ENCODE measurements around the gene SAMD4A.

The SAMD4A gene

DNA sequence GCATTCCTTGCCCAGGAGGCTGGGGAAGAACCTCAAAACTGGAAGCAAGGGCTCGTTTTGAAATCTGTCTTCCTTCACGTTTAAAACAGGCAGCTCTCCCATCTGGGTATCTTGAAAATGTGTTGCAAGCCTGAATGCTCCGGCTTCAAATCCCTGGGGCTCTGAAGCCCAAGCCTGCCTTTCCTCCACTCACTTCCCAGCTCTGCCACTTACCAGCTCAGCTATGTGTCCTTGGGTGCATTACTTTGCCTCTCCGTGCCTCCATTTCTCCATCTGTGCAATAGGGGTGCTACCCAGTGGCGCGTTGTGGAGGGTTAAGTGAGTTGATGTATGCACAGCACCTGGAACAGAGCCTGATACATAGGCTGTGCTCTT lies 238.1 kb downstream of the SAMD4A start:
- no peak for DNase-seq (ENCODE audit: low spot score)

DNA sequence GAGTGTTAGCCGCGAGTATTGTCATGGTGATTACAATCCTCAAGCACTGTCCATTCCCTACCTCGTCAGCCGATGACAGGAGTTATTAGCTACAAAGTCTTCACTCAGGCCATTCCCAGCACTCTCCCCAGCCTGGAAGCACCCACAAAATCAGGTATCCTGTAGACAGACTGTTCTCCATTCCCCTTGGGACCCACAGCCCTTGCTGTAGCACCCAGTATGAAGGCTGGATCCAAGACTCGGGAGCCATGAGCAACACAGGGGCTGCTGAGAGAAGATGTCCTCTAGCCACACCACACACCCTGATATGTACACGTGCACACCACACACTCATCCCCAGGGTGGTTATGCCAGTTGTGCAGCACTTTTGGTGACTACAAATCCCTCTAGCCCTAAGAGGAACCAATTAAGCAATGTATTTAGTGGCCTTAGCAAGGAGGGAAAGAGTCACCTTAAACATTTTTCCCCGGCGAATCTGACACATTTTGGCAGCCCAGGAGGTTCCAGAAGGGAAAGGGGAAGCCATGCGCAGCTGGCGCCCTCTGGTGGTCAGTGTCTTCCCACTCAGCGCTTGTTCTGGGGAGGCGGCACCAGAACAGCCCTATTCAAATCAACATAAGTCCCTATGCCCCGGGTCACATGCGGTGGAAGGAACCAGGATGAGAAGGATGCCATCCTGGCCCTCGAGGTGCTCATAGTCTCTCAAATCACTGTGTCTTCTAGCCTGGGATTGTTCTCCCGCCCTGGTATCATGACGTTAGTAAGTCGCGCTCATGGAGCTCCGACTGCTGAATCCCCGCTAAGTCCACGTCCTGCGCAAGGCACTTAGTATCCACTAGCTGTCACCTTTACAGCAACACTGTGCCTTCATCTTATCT lies 238.8 kb downstream of the SAMD4A start:
- peak; percentile 86 for DNase-seq (ENCODE audit: low spot score)

DNA sequence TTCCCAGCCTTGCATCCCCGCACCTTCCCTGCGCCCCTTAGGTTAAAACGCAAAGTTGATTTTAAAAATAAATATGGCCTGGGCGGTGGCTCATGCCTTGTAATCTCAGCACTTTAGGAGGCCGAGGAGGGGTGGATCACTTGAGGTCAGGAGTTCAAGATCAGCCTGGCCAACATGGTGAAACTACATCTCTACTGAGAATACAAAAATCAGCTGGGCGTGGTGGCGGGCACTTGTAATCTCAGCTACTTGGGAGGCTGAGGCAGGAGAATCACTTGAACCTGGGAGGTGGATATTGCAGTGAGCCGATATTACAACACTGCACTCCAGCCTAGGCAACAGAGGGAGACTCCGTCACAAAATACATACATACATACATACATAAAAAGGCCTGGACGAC lies 239.7 kb downstream of the SAMD4A start:
- DNase-seq (ENCODE audit: low spot score) = no peak

DNA sequence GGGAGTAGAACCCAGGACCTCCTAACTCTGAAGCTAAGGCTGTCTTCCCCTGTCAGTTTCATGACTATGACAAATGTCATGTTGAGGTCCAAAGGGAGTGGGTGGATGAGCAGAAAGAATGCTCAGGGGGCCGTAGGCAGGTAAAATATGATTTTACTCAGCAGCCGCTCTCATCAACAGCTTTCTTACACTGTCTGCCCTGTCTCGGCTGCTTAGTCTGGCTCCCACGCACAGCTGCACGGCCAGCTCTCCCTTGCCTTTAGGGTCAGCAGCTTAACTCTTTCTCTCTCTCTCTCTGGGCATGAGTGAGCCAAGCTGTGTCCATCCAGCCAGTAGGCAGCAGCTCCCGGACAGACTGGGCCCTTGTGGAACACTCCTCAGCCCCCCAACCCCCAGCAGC lies 240.5 kb downstream of the SAMD4A start:
- no peak for DNase-seq (ENCODE audit: low spot score)

DNA sequence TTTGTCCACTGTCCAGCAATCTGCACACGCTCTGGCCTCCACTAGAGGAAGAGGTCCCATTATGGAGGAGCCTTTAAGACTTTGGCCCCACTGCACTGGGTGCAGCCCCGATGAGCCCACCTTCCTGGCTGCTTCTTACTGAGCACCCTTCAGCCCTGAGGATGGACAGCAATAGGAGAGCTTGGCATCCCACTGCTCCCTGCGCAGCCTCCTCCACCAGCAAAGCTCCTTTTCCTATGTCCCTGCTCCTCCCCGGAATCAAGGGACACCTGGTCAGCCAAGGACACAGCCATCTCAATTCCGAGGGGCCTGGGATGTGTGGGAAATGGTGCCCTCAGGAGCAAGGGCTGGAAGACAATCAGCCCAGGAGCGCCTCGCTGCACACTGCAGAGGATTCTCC lies 241.0 kb downstream of the SAMD4A start:
- DNase-seq (ENCODE audit: low spot score) = no peak

DNA sequence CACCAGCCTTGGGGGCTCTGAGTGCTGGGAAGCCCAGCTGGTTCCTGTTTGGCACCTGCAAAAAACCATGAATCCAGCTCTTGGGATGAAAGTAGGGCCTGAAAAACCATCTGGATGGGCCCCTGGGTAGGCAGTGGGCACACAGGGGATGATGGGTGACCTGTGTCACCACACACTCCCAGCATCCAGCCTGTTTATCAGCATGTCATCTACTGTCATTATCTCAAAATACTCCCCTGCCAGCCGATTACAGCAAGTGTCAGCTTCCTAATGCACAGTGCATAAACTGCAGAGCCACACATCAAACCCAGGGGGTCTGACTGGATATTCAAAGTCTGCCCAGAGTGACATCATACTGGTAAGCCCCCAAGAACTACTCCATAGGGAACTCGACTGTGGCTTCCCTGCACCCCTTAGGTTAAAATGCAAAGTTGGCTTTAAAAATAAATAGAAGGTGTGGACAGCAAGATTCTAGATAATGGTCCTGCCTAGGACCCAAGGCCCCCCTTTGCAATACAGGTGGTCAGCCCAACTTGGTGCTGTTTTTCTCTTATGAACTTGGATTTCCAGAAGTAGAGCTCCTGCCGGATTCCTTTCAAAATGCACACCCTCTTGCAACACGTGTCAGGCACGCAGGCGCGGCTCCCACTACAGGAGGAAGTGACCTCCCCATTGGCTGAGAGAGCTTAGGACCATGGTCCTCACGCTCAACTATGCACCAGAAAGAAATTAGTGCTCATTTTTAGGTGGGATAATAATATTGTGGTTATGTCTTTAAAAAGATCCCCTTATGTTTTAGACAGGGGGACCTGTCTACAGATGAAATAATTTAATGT lies 241.6 kb downstream of the SAMD4A start:
- no peak for DNase-seq (ENCODE audit: low spot score)

DNA sequence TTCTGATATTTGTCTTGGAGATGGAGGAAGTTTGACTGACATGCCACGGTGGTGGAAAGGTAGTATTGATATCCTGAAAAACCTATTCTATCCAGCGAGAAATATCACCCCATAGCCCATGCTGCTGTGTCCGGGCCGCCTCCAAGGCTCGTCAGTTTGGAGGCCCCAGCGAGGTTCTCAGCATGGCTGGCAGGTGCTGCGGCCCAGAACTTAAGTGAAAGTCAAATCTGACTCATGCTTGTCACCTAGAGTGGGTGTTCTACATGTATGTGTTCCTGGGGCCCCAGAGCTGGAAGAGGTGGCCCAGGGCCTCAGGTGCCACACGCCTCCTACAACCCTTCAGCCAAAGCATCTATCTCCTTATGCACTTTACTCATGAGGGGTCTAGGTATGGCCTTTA lies 242.8 kb downstream of the SAMD4A start:
- DNase-seq (ENCODE audit: low spot score) = no peak

DNA sequence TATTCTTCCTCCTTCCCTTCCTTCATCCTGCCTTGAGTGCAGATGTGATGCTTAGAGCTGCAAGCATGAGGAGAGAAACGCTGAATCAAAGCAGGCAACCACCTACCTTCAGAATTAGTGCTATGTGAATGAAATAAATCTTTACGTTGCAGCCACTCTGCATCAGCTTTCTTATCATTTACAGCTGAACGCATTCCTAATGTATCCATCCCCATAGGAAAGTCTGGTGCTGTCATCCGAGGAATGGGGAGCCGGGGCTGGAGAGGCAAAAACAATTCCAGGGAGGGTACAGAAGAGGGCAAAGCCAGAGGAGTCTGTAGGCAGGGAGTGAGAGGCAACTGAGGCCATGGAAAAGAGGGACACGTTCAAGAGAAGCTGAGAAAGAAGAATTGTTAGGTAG lies 245.7 kb downstream of the SAMD4A start:
- no peak for DNase-seq (ENCODE audit: low spot score)

DNA sequence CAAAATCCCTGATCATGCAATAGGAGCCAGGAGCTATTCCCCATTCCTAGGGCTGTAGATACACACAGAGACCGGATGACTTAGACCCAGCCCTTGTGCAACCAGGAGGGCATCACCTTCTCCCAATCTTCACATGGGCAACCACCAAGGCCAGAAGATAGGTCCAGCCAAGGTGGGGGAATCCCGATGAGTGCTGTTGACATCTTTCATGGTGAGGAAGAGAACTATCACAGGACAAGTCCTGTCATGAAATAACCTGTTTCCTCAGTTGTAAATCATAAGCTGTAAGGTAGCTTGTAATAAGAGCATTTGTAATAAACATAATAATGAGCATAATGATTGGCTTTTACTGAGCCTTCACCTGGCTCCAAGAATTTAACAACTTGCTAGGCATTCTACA lies 246.2 kb downstream of the SAMD4A start:
- no peak for DNase-seq (ENCODE audit: low spot score)

DNA sequence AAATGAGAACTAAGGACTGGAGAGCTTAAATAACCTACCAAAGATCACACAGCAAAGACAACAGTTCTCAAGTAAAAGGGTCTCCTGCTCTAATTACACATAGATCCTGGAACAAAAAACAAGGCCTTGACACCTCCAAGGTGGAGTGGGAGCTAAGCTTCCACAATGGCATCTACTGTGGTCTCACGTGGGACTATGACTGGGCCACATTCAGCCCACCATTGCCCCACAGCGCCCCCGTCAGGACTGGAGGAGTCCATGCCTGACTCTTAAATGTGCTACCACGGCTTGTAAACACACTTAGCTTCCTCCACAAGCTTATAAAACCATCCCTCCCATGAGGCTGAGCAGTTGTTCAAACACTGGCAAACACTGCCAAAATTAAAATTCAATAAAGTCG lies 247.1 kb downstream of the SAMD4A start:
- no peak for DNase-seq (ENCODE audit: low spot score)

DNA sequence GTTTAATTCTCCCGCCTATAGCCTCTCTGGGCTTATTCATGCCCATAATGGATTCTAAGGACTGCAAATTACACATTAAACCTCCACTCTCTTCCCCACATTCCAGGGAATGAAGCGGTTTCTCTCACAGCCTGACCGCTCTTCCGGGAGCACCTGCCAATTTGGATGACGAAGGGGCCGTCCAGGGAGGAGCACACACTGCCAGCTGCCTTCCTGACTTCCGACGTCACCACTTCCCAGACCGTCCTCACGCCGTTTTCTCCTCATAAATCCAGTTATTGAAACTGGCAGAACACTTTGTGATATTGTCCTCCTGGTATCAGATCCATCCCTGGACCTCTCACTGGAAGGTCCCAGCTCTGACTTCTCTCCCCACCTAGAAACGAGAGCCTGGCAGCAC lies 248.1 kb downstream of the SAMD4A start:
- no peak for DNase-seq (ENCODE audit: low spot score)

DNA sequence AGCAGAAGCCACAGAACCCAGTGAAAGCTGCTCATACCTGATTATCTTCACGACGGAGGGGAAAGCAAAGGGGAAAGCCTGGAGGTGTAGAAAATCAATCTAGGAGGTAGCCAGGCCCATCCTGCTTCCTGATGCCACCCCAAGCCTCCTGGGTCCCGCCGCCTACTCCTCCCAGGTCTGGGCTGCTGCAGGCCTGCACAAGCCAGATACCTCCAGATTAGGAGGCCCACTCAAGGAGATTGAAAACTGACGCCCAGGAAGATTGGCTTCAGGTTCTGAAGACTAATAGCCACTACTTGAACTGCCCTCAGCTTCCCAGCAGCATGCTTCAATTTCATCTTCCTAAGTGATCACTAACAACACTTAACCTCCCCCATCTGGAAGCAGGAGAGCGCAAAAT lies 248.6 kb downstream of the SAMD4A start:
- DNase-seq (ENCODE audit: low spot score) = no peak

DNA sequence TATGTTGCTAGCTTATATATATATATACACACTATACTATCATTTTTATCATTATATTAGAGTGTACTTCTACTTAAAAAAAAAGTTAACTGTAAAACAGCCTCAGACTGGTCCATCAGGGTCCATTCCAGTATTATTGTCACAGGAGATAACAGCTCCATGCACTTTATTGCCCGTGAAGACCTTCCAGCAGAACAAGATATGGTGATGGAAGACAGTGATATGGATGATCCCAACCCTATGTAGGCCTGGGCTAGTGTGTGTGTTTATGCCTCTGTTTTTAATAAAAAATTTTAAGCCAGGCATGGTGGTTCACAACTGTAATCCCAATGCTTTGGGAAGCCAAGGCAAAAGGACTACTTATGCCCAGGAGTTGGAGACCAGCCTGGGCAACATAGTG lies 249.5 kb downstream of the SAMD4A start:
- DNase-seq (ENCODE audit: low spot score) = no peak

DNA sequence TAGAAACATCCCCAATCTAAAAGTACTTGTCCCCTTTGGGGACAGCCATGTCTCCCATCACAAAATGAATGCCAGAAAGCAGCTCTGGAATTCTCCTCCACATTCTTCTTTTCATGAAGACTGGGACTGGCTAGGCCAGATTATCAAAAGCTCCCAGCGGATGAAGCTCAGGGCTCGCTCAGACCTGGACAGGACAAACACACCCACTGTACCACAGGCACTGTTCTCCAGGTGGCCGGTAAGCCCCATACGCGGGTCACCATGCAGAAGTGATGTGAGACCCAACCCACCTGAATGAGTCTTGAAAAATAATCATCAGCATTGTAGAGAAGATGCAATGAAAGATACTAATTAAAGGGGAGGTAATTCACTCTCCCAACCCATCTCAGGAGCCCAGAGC lies 250.6 kb downstream of the SAMD4A start:
- DNase-seq (ENCODE audit: low spot score) = no peak

DNA sequence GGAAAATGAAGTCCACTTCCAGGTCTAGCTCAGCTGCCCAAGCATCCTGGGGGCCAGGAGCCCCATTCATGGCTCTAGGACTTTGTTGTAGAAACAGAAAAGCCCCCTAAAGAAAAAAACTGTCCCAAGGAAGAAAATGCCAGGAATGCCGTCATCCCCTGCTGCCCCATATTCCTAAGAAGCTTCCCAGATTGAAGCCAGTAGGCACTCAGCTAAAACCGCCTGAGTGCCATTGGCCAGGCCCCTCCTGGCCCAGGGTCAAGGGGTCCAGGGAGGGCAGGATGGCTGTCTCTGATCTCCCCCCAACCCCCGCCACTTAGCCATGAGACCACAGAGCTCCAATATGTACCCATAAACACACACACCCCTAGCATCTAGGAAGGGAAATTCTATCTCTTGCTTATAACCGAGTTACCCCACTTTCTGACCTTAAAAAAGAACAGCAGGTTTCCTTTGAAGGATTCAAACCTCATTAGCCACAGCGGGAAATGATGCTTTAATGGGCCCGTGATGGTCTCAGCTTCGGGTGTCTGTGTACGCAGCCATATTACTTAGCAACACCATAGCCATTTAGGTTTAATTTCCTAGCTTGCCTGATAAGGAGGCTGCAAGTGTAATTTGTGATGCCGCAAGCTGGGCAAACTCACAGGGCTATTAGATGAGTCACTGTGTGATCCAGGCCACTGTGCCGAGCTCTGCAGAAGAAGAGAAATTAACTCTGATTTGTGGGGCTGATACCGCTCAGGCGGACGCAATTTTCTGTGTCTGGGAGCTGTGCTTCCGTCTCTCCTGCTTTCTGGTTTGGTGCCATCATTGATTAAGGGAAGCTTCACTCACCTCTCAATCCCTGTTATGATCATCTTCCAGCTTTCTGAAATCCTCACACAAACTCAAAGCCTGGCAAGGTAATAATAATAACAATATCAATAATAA lies 251.5 kb downstream of the SAMD4A start:
- peak; percentile 25 for DNase-seq (ENCODE audit: low spot score)

DNA sequence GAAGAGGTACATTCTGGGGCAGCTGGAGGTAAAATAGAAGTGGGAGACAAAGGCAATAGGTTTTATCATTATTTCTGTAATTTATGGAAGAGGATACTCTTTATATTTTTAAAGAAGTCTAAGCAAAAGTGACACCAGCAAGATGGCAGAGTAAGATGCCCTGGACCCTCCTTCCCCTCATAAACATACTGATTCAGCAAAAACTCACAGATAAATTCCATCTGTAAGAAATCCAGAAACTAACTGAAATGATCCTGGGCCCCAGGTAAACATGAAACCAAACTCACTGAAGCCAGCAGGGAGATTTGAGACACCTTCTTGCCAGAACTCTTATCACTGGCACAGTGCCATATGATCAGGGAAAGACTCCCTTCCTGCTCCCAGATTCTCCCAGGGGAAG lies 255.8 kb downstream of the SAMD4A start:
- no peak for DNase-seq (ENCODE audit: low spot score)

DNA sequence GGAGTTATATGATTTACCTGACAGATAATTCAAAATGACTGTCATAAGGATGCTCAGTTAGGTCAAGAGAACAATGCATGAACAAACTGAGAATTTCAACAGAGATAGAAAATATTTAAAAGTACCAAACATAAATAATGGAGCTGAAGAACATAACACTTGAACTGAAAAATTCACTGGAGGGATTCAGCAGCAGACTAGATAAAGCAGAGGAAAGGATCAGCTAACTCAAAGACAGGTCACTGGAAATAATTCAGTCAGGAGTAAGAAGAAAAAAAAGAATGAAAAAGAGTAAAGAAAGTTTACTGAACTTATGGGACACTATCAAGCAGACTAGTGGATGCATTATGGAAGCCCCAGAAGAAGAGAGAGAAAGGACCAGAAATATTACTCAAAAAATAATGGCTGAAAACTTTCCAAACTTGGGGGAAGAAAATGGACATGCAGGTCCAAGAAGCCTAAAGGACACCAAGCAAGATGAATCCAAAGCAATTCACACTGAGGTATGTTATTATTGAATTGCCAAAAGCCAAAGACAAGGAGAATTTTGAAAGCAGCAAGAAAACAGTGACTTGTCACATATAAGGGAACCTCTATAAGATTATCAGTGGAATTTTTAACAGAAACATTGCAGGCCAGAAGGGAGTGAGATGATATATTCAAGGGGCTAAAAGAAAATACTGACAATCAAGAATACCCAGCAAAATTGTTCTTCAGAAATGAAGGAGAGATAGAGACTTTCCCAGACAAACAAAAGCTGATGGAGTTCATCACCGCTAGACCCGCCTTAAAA lies 257.0 kb downstream of the SAMD4A start:
- DNase-seq (ENCODE audit: low spot score) = no peak

DNA sequence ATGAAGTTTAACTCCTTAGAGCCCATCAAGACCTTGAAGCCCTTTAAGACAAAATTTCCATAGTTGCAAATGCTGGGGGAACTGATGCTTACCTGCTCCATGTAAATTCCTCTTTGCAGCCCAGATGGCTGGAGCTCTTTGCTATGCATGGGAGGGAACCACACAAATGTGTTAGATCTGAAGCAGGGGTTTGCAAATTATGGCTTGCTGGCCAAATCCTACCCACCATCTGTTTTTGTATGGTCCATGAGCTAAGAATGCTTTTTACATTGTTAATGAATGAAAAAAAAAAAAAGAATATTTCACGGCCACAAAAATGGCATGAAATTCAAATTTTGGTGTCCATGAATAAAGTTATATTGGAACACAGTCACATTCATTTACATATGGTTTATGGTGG lies 261.1 kb downstream of the SAMD4A start:
- DNase-seq (ENCODE audit: low spot score) = no peak

DNA sequence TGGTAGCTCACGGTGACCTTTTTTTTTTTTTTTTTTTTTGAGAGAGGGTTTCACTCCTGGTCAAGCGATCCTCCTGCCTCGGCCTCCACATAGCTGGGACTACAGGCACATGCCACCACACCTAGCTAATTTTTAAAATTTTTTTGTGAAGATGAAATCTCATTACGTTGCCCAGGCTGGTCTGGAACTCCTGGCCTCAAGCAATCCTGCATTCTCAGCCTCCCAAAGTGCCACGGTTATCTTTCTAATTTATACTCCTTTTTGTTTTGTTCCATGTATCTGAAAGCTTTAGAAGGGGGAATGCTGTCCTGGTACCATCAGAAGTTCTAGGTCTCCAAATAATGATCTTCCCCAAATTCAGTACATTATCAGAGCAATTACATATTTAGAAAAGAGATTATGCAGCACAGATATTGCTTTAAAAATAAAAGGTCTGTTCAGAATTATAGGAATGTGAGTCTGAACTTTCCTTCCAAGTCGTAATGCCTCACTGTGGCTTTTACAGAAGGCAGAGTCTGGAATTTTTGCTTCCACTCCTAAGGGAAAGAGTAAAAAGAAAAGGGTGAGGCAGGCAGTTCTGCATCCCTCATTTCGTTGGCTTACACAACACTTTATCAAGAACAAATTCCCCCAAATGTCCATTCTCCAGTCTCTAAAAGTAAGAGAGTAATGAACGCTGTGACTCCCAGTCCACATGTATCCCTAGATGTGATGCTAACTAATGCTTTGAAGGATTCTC lies 262.7 kb downstream of the SAMD4A start:
- DNase-seq (ENCODE audit: low spot score) = no peak

DNA sequence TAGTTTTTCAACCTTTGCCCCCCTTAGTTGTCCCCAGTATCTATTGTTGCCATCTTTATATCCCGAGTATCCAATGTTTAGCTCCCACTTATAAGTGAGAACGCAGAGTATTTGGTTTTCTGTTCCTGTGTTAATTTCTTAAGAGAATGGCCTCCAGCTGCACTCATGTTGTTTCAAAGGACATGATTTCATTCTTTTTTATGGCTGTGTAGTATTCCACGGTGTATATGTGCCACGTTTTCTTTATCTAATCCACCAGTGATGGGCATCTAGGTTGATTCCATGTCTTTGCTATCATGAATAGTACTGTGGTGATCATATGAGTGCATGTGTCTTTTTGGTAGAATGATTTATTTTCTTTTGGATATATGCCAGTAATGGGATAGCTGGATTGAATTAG lies 263.7 kb downstream of the SAMD4A start:
- no peak for DNase-seq (ENCODE audit: low spot score)

DNA sequence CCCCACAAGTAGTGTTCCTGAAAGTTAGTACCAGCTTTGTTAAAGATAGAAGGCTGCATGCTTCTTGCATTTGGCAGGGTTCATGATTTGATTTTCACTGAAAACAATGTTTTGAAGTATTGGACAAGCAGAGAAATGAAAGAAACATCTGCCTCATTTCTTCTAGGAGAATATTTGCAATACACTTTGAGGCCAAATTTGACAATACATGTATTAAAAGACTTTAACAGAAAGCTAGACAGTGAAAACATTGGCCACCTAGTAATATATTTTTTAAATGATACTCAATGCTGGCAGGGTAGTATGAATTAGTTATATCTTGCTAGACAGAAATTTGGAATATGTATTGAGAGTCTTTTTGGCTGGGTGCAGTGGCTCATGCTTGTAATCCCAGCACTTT lies 267.2 kb downstream of the SAMD4A start:
- no peak for DNase-seq (ENCODE audit: low spot score)
